Smooth muscle cell (in vitro differentiated cells): ENCODE data around the gene USB1. TPM values are rescaled to one million over a fixed set of nuclear protein-coding genes. Genes with fewer than 3 reads are reported as not detected.

Source experiments
- DNase-seq: peaks from one replicate; lab custom pipeline; 2025; ENCODE audit not compliant: unreplicated experiment; lab: John Stamatoyannopoulos, UW
- H2AFZ ChIP-seq: fragments of 200-600 bp; sonication (generic); 2 replicates; pipeline ENCODE4 v1.6.0; 2016; ENCODE audit warnings: antibody characterized with exemption, low read depth, mild to moderate bottlenecking
- H3F3A ChIP-seq: fragments of 200-600 bp; sonication (generic); 2 replicates; pipeline ENCODE4 v1.6.0; 2017; ENCODE audit warnings: antibody characterized with exemption, low read depth
- H3K27ac ChIP-seq: fragments of 200-600 bp; sonication (generic); 2 replicates; pipeline ENCODE4 v1.5.1; 2016; ENCODE audit warnings: low read depth, mild to moderate bottlenecking
- H3K27me3 ChIP-seq: fragments of 200-600 bp; sonication (generic); 2 replicates; pipeline ENCODE4 v1.6.1; 2016; ENCODE audit warnings: low read depth, mild to moderate bottlenecking
- H3K36me3 ChIP-seq: fragments of 200-600 bp; sonication (generic); 2 replicates; pipeline ENCODE4 v1.5.1; 2016; ENCODE audit warnings: low read depth
- H3K4me1 ChIP-seq: fragments of 200-600 bp; sonication (generic); 2 replicates; pipeline ENCODE4 v1.5.1; 2016; ENCODE audit warnings: low read depth
- H3K4me2 ChIP-seq: fragments of 200-600 bp; sonication (generic); 2 replicates; pipeline ENCODE4 v1.6.0; 2016; ENCODE audit warnings: mild to moderate bottlenecking
- H3K4me3 ChIP-seq: fragments of 200-600 bp; sonication (generic); 2 replicates; pipeline ENCODE4 v1.5.1; 2016; ENCODE audit warnings: mild to moderate bottlenecking
- H3K79me2 ChIP-seq: fragments of 200-600 bp; sonication (generic); 2 replicates; pipeline ENCODE4 v1.6.0; 2016; ENCODE audit warnings: low read depth, mild to moderate bottlenecking
- H3K9ac ChIP-seq: fragments of 200-600 bp; sonication (generic); 2 replicates; pipeline ENCODE4 v1.6.0; 2016; ENCODE audit warnings: low read depth
- H3K9me3 ChIP-seq: fragments of 200-600 bp; sonication (generic); replicated peaks from 2 replicates; pipeline ENCODE4 v1.5.1; 2016; ENCODE audit warnings: low read depth
- H4K20me1 ChIP-seq: fragments of 200-600 bp; sonication (generic); 2 replicates; pipeline ENCODE4 v1.6.0; 2016; ENCODE audit warnings: low read depth
- WGBS: methylation state at CpG from one replicate; pipeline ENCODE4 v1.1.7; 2016; ENCODE audit warnings: low lambda C conversion rate; 5-methylcytosine and 5-hydroxymethylcytosine counted together
- polyA plus RNA-seq: library from polyadenylated mRNA; unstranded; fragments of >200 nt; fragmentation: Nextera tagmentation; extraction: Ambion mirVana; gene quantifications from 2 replicates; pipeline ENCODE4 v1.2.1, GENCODE V29; 2016
- total RNA-seq: library from RNA; depleted of rRNA; stranded (reverse); fragments of >200 nt; gene quantifications from 2 replicates; pipeline ENCODE4 v1.2.3, GENCODE V29; 2014
- TF ChIP-seq, protein P1 (sequence below): fragments of 200-600 bp; sonication (generic); IDR thresholded peaks from 2 replicates; pipeline ENCODE4 v1.5.1; 2017; ENCODE audit warnings: borderline replicate concordance, mild to moderate bottlenecking, antibody characterized with exemption; ENCODE audit not compliant: insufficient read depth, poor library complexity, severe bottlenecking

USB1 gene
- total and polyA plus RNA-seq, 2 experiments from 2014 or later, result 26.9 to 56.6 TPM

DNA sequence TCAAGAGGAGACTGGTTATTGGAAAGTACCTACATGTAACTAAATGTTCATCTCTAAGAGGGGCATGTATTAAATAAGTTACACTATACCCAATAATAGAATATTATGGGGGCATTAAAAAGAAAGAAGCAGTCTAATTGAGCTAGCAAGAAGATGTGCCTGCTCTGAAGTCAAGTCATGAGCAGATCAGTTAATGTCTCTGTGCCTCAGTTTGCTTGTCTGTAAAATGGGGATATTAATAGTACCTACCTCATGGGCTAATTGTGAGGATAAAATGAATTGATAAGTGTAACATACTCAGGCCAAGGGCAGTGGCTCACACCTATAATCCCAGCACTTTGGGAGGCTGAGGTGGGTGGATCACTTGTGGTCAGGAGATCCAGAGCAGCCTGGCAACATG lies 33.3 kb upstream of the USB1 start:
- TF ChIP-seq, protein P1, sequence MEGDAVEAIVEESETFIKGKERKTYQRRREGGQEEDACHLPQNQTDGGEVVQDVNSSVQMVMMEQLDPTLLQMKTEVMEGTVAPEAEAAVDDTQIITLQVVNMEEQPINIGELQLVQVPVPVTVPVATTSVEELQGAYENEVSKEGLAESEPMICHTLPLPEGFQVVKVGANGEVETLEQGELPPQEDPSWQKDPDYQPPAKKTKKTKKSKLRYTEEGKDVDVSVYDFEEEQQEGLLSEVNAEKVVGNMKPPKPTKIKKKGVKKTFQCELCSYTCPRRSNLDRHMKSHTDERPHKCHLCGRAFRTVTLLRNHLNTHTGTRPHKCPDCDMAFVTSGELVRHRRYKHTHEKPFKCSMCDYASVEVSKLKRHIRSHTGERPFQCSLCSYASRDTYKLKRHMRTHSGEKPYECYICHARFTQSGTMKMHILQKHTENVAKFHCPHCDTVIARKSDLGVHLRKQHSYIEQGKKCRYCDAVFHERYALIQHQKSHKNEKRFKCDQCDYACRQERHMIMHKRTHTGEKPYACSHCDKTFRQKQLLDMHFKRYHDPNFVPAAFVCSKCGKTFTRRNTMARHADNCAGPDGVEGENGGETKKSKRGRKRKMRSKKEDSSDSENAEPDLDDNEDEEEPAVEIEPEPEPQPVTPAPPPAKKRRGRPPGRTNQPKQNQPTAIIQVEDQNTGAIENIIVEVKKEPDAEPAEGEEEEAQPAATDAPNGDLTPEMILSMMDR, result no peak
- no peaks in the 10 kb centered on the region for H4K20me1 ChIP-seq

DNA sequence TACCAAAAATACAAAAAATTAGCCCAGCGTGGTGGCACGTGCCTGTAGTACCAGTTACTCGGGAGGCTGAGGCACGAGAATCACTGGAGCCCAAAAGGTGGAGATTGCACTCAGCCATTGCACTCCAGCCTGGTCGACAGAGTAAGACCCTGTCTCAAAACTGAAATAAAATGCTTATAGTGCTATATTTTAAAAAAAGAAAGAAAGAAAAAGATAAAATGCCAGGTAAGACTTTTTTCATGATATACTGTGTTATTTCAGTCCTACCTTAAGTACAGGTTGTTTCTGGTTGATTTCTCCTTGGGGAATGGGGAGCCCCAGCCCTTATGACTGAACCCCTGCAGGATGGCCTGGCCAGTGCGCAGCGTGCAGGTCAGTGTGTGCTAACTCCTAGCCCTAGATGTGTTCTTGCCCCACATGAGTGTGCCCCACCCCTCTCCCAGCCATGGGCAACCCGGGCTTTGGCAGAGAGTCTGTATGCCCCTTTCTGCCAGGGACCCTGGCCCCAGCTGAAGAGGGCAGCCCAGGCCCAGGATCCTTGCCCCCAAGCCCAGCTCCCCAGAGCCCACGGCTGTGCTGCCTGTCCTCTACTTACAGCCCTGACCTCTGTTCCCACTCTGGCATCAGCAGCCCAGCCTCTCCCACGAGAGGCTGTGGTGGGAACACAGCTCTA lies 31.6 kb upstream of the USB1 start:
- no peaks in the 10 kb centered on the region for H3K4me1 ChIP-seq
- no peak overlapping the region for H3K4me2 ChIP-seq
- 91% methylated on average over 10 of the region's 10 CpGs for WGBS
- H2AFZ ChIP-seq, result no peak overlapping the region
- H4K20me1 ChIP-seq, result no peaks in the 10 kb centered on the region
- H3K27me3 ChIP-seq, result no peaks in the 10 kb centered on the region
- H3K27ac ChIP-seq, result no peak overlapping the region
- H3K36me3 ChIP-seq, result no peaks in the 10 kb centered on the region
- H3F3A ChIP-seq, result no peaks in the 10 kb centered on the region
- DNase-seq, result no peak
- H3K9ac ChIP-seq, result no peak overlapping the region
- H3K9me3 ChIP-seq, result no peaks in the 10 kb centered on the region
- H3K79me2 ChIP-seq, result no peaks in the 10 kb centered on the region
- no peak overlapping the region for H3K4me3 ChIP-seq
- TF ChIP-seq, protein P1, result no peak

More for the DNA sequence above, 33.3 kb upstream of the USB1 start:
- Histone ChIP-seq H3K27ac (no peak overlapping the region), H3K4me1 (no peaks in the 10 kb centered on the region), H3K4me3 (no peak overlapping the region), H3K9ac (no peak overlapping the region), H3K4me2 (no peak overlapping the region), H2AFZ (no peak overlapping the region), H3K27me3 (no peaks in the 10 kb centered on the region), H3F3A (no peaks in the 10 kb centered on the region), H3K36me3 (no peaks in the 10 kb centered on the region), H3K79me2 (no peaks in the 10 kb centered on the region), H3K9me3 (no peaks in the 10 kb centered on the region)
- no peak for DNase-seq

DNA sequence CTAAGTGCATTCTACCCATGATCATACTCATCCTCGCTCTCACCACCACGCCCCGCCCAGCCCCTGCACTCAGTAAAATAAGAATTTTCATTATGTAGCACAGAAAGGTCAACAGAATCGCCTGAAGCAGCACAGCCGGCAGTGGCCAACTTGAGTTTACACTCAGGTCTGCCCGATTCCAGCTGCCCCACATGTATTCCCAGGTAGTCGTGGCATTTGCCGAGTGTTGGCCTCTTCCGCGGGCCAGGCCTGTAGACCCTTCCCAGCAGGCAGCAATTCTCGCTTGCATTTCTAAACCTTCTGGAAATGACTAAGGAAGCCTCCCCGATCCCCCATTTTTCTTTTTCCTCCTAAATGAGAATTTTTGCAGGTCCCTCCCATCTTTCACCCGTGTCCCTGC lies 30.9 kb upstream of the USB1 start:
- H3K9ac ChIP-seq, result no peak overlapping the region
- WGBS, result 85% methylated on average over 13 of the region's 13 CpGs

More for the DNA sequence above, 30.9 kb upstream of the USB1 start:
- Histone ChIP-seq H3K4me2 (no peak overlapping the region), H4K20me1 (no peaks in the 10 kb centered on the region), H3K79me2 (no peaks in the 10 kb centered on the region), H3K9me3 (no peaks in the 10 kb centered on the region), H3K27ac (no peak overlapping the region), H2AFZ (no peak overlapping the region), H3K36me3 (no peaks in the 10 kb centered on the region), H3K4me1 (no peaks in the 10 kb centered on the region), H3K27me3 (no peaks in the 10 kb centered on the region), H3F3A (no peaks in the 10 kb centered on the region), H3K4me3 (no peak overlapping the region)
- no peak for DNase-seq
- TF ChIP-seq, protein P1, result no peak
